ENCODE measurements around the gene KRTAP5-6.
"Not testable (repeated sequence)": the region's sequence is repeated elsewhere in the genome, so short reads cannot be mapped to it uniquely, and the experiment has no call there.

KRTAP5-6 gene

GRCh38 chr11:1661454-1662269 lies 35.3 kb upstream of the KRTAP5-6 start:
- DNase-seq, result not testable (repeated sequence)

- DNase-seq, result not testable (repeated sequence)
Measured at GRCh38 chr11:1662699-1663283, 34.2 kb upstream of the KRTAP5-6 start.

- DNase-seq, result no peak
Measured at GRCh38 chr11:1665313-1665712, 31.7 kb upstream of the KRTAP5-6 start.

- DNase-seq, result no peak
Measured at GRCh38 chr11:1667121-1667850, 29.7 kb upstream of the KRTAP5-6 start.

GRCh38 chr11:1667906-1668305 lies 29.1 kb upstream of the KRTAP5-6 start:
- peak; percentile 25 for DNase-seq

GRCh38 chr11:1668911-1669473 lies 28.0 kb upstream of the KRTAP5-6 start:
- DNase-seq, result no peak

GRCh38 chr11:1669546-1670218 lies 27.3 kb upstream of the KRTAP5-6 start:
- DNase-seq, result no peak

GRCh38 chr11:1670457-1670856 lies 26.5 kb upstream of the KRTAP5-6 start:
- DNase-seq, result not testable (repeated sequence)

- no peak for DNase-seq
Measured at GRCh38 chr11:1670905-1671371, 26.1 kb upstream of the KRTAP5-6 start.

GRCh38 chr11:1671658-1672057 lies 25.3 kb upstream of the KRTAP5-6 start:
- DNase-seq, result no peak

- DNase-seq, result no peak
Measured at GRCh38 chr11:1672613-1673350, 24.2 kb upstream of the KRTAP5-6 start.

GRCh38 chr11:1673446-1674172 lies 23.4 kb upstream of the KRTAP5-6 start:
- DNase-seq, result no peak

GRCh38 chr11:1674173-1675131 lies 22.5 kb upstream of the KRTAP5-6 start:
- no peak for DNase-seq

GRCh38 chr11:1675536-1676228 lies 21.3 kb upstream of the KRTAP5-6 start:
- no peak for DNase-seq

GRCh38 chr11:1676229-1676740 lies 20.7 kb upstream of the KRTAP5-6 start:
- DNase-seq, result no peak

- no peak for DNase-seq
Measured at GRCh38 chr11:1679881-1680280, 17.1 kb upstream of the KRTAP5-6 start.

GRCh38 chr11:1682225-1682905 lies 14.6 kb upstream of the KRTAP5-6 start:
- no peak for DNase-seq

GRCh38 chr11:1683216-1683615 lies 13.8 kb upstream of the KRTAP5-6 start:
- not testable (repeated sequence) for DNase-seq
